ENCODE data around the gene PSMD9.

Gene PSMD9

DNA sequence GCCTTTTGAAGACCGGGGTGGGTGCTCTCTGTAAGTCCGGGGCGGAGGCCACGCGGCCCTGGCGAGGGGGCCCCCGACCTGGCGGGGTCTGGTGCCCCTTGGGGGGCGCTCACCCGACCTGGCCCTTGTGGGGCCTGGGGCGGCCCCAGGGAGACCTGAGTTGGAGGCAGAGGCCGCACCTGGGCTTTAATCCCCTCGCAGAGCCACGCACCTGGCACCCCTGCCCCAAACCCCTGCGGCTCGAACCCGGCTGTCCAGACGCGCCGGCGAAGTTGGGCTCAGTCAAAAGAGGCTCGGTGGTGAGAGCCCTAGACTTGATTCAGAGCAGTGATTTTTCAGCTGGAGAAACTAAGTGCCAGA is 30.1 kb downstream of the PSMD9 start:
- Histone ChIP-seq H3K9me3 (ENCODE audit: insufficient read depth, low read length, severe bottlenecking) (no peaks in the 10 kb centered on the region), H3K79me2 (ENCODE audit: insufficient read depth, low read length) (no peaks in the 10 kb centered on the region), H3K9ac (ENCODE audit: low read depth, low read length) (peak overlapping the region; percentile 33; the same call in 1 of the 2 replicates), H4K20me1 (ENCODE audit: insufficient read depth, low read length) (no peaks in the 10 kb centered on the region), H3K4me3 (ENCODE audit: low read depth in 1 of 2, low read length in 2 of 2) (peak overlapping the region in 1 of 2 experiments; percentile 44; a peak in 2 of 4 replicates), H3K27ac (ENCODE audit: low read length) (no peak overlapping the region), H3K4me2 (ENCODE audit: insufficient read depth, low read length) (peak overlapping the region; percentile 71), H3K27me3 (ENCODE audit: insufficient read depth, low read length, poor library complexity) (no peaks in the 10 kb centered on the region), H3K36me3 (ENCODE audit: insufficient read depth, low read length) (peaks cover 31% of the 10 kb centered on the region), H3K4me1 (ENCODE audit: insufficient read depth, low read length) (peaks cover 14% of the 10 kb centered on the region), H2AFZ (ENCODE audit: low read depth, low read length) (no peak overlapping the region)
- ATAC-seq (ENCODE audit: insufficient read depth, low read depth) (no peak; the same call in 2 of the 3 replicates), DNase-seq (no peak)
- TF ChIP-seq, protein P1, sequence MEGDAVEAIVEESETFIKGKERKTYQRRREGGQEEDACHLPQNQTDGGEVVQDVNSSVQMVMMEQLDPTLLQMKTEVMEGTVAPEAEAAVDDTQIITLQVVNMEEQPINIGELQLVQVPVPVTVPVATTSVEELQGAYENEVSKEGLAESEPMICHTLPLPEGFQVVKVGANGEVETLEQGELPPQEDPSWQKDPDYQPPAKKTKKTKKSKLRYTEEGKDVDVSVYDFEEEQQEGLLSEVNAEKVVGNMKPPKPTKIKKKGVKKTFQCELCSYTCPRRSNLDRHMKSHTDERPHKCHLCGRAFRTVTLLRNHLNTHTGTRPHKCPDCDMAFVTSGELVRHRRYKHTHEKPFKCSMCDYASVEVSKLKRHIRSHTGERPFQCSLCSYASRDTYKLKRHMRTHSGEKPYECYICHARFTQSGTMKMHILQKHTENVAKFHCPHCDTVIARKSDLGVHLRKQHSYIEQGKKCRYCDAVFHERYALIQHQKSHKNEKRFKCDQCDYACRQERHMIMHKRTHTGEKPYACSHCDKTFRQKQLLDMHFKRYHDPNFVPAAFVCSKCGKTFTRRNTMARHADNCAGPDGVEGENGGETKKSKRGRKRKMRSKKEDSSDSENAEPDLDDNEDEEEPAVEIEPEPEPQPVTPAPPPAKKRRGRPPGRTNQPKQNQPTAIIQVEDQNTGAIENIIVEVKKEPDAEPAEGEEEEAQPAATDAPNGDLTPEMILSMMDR (IDR thresholded peaks at IDR 0.05; ENCODE audit: borderline replicate concordance, extremely low read depth, low read length, poor library complexity, severe bottlenecking) = no peak
- no peak for TF ChIP-seq EZH2 (IDR thresholded peaks at IDR 0.05; ENCODE audit: borderline replicate concordance, low read depth, low read length, severe bottlenecking)

DNA sequence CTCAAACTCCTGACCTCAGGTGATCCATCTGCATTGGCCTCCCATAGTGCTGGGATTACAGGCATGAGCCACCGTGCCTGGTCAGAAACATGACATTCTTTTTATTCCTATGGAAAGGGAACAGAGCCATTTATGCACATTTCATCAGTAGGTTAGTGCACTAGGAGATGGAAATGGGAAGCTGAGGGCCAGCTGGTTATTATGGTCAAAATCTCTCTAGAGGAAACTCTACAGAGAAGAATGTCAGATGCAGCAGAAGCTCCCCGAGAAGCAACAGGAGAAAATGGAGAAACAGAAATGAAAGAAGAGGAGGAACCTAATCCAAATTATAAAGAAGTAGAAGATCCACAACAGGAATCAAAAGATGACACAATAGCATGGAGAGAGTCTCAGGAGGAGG is 32.5 kb downstream of the PSMD9 start:
- Histone ChIP-seq H3K36me3 (ENCODE audit: insufficient read depth, low read length) (peaks cover 20% of the 10 kb centered on the region), H3K4me3 (ENCODE audit: low read depth in 1 of 2, low read length in 2 of 2) (no peak overlapping the region), H2AFZ (ENCODE audit: low read depth, low read length) (no peak overlapping the region), H3K27me3 (ENCODE audit: insufficient read depth, low read length, poor library complexity) (no peaks in the 10 kb centered on the region), H4K20me1 (ENCODE audit: insufficient read depth, low read length) (no peaks in the 10 kb centered on the region), H3K9ac (ENCODE audit: low read depth, low read length) (no peak overlapping the region), H3K4me2 (ENCODE audit: insufficient read depth, low read length) (no peak overlapping the region), H3K4me1 (ENCODE audit: insufficient read depth, low read length) (peaks cover 14% of the 10 kb centered on the region), H3K9me3 (ENCODE audit: insufficient read depth, low read length, severe bottlenecking) (no peaks in the 10 kb centered on the region), H3K27ac (ENCODE audit: low read length) (no peak overlapping the region), H3K79me2 (ENCODE audit: insufficient read depth, low read length) (no peaks in the 10 kb centered on the region)
- no peak for ATAC-seq (ENCODE audit: insufficient read depth, low read depth)
- no peak for TF ChIP-seq EZH2 (IDR thresholded peaks at IDR 0.05; ENCODE audit: borderline replicate concordance, low read depth, low read length, severe bottlenecking)
- TF ChIP-seq, protein P1 (IDR thresholded peaks at IDR 0.05; ENCODE audit: borderline replicate concordance, extremely low read depth, low read length, poor library complexity, severe bottlenecking) = no peak
- no peak for DNase-seq

DNA sequence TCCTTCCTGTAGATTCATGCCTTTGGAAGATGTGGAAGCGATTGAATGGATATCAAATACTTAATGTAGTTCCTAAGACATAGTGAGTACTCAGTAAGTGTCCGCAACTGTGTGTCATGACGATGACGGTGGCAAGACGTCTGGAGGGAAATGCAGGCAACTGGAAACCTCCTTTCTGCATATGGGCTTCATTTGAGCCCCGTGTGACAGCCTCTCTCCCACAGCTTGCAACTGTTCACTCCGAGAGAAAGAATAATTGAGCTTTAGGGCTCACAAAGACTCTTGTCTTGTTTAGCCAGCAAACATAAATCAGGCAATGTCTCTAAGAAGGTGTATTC is 36.7 kb downstream of the PSMD9 start:
- no peaks in the 10 kb centered on the region for H4K20me1 ChIP-seq (ENCODE audit: insufficient read depth, low read length)
- no peak for ATAC-seq (ENCODE audit: insufficient read depth, low read depth)
- no peak for DNase-seq
- H3K4me1 ChIP-seq (ENCODE audit: insufficient read depth, low read length) = no peaks in the 10 kb centered on the region
- H3K36me3 ChIP-seq (ENCODE audit: insufficient read depth, low read length) = no peaks in the 10 kb centered on the region
- TF ChIP-seq, protein P1 (IDR thresholded peaks at IDR 0.05; ENCODE audit: borderline replicate concordance, extremely low read depth, low read length, poor library complexity, severe bottlenecking) = no peak
- no peak for TF ChIP-seq EZH2 (IDR thresholded peaks at IDR 0.05; ENCODE audit: borderline replicate concordance, low read depth, low read length, severe bottlenecking)
- no peak overlapping the region for H3K9ac ChIP-seq (ENCODE audit: low read depth, low read length)
- no peak overlapping the region for H3K27ac ChIP-seq (ENCODE audit: low read length)
- no peak overlapping the region for H3K4me2 ChIP-seq (ENCODE audit: insufficient read depth, low read length)
- no peak overlapping the region for H3K4me3 ChIP-seq (ENCODE audit: low read depth in 1 of 2, low read length in 2 of 2)
- no peaks in the 10 kb centered on the region for H3K79me2 ChIP-seq (ENCODE audit: insufficient read depth, low read length)
- no peaks in the 10 kb centered on the region for H3K27me3 ChIP-seq (ENCODE audit: insufficient read depth, low read length, poor library complexity)
- H3K9me3 ChIP-seq (ENCODE audit: insufficient read depth, low read length, severe bottlenecking) = no peaks in the 10 kb centered on the region
- H2AFZ ChIP-seq (ENCODE audit: low read depth, low read length) = no peak overlapping the region
